ENCODE results near the gene GPC6. TPM values are rescaled to one million over a fixed set of nuclear protein-coding genes. Genes with fewer than 3 reads are reported as not detected.
"Not testable (repeated sequence)": the region's sequence is repeated elsewhere in the genome, so short reads cannot be mapped to it uniquely, and the experiment has no call there.

Gene GPC6
- total and polyA plus RNA-seq, 10 donors = 0.22 to 9.3 (median 4.5) TPM

GRCh38 chr13:93309886-93310523, 83.4 kb downstream of the GPC6 start:
- H3K27ac ChIP-seq = no peak overlapping the region
- H3K27me3 ChIP-seq (replicated peaks in 1 of 7) = no peaks in the 10 kb centered on the region
- no peak for DNase-seq
- TF ChIP-seq POLR2AphosphoS5 (IDR thresholded peaks at IDR 0.05) (no peak), CTCF (IDR thresholded peaks at IDR 0.05 in 8 of 11, conservative IDR thresholded peaks at IDR 0.05 in 3 of 11) (no peak), POLR2A (IDR thresholded peaks at IDR 0.05) (no peak)
- WGBS, 5 donors = 67 to 78% (median 75%) methylated on average over 7 of the region's 7 CpGs
- intact Hi-C loops (cut with DNase I; ENCODE audit: low total_unique reads) = no loop called here
- H3K9me3 ChIP-seq = no peaks in the 10 kb centered on the region
- H3K4me3 ChIP-seq = no peak overlapping the region
- no peaks in the 10 kb centered on the region for H3K36me3 ChIP-seq
- H3K4me1 ChIP-seq = no peaks in the 10 kb centered on the region

- H3K27me3 ChIP-seq (replicated peaks in 1 of 7) = no peaks in the 10 kb centered on the region
- 74 to 78% (median 76%) methylated on average over 3 of the region's 3 CpGs for WGBS, 5 donors
- no peaks in the 10 kb centered on the region for H3K36me3 ChIP-seq
- no peaks in the 10 kb centered on the region for H3K9me3 ChIP-seq
- TF ChIP-seq CTCF (IDR thresholded peaks at IDR 0.05 in 8 of 11, conservative IDR thresholded peaks at IDR 0.05 in 3 of 11) = no peak
- no peak for TF ChIP-seq POLR2A (IDR thresholded peaks at IDR 0.05)
- TF ChIP-seq POLR2AphosphoS5 (IDR thresholded peaks at IDR 0.05) = no peak
- H3K27ac ChIP-seq = no peak overlapping the region
- no peaks in the 10 kb centered on the region for H3K4me1 ChIP-seq
- DNase-seq = no peak
- no peak overlapping the region for H3K4me3 ChIP-seq
- intact Hi-C loops (cut with DNase I; ENCODE audit: low total_unique reads) = no loop called here
Measured at GRCh38 chr13:93316841-93317240, 90.2 kb downstream of the GPC6 start.

- Histone ChIP-seq H3K36me3 (no peaks in the 10 kb centered on the region), H3K9me3 (peaks cover 0 to 3% (median 0%) of the 10 kb centered on the region in 8 donors), H3K27me3 (replicated peaks in 1 of 7) (no peaks in the 10 kb centered on the region), H3K4me1 (no peaks in the 10 kb centered on the region), H3K4me3 (no peak overlapping the region), H3K27ac (no peak overlapping the region)
- no peak for TF ChIP-seq POLR2A (IDR thresholded peaks at IDR 0.05)
- TF ChIP-seq POLR2AphosphoS5 (IDR thresholded peaks at IDR 0.05) = no peak
- TF ChIP-seq CTCF (IDR thresholded peaks at IDR 0.05 in 8 of 11, conservative IDR thresholded peaks at IDR 0.05 in 3 of 11) = no peak
- no peak for DNase-seq
- WGBS, 5 donors = 52 to 61% (median 59%) methylated on average over 4 of the region's 4 CpGs
- intact Hi-C loops (cut with DNase I; ENCODE audit: low total_unique reads) = no loop called here
Measured at GRCh38 chr13:93318534-93319254, 92.1 kb downstream of the GPC6 start.

- no peaks in the 10 kb centered on the region for H3K4me1 ChIP-seq
- peaks cover 0 to 7% (median 0%) of the 10 kb centered on the region in 8 donors for H3K9me3 ChIP-seq
- no peak overlapping the region for H3K4me3 ChIP-seq
- no peak overlapping the region for H3K27ac ChIP-seq
- intact Hi-C loops (cut with DNase I; ENCODE audit: low total_unique reads) = no loop called here
- no peak for TF ChIP-seq CTCF (IDR thresholded peaks at IDR 0.05 in 8 of 11, conservative IDR thresholded peaks at IDR 0.05 in 3 of 11)
- TF ChIP-seq POLR2AphosphoS5 (IDR thresholded peaks at IDR 0.05) = no peak
- TF ChIP-seq POLR2A (IDR thresholded peaks at IDR 0.05) = no peak
- WGBS, 5 donors = 82 to 89% (median 88%) methylated on average over 3 of the region's 3 CpGs
- no peaks in the 10 kb centered on the region for H3K27me3 ChIP-seq (replicated peaks in 1 of 7)
- DNase-seq = no peak
- no peaks in the 10 kb centered on the region for H3K36me3 ChIP-seq
Measured at GRCh38 chr13:93320942-93321341, 94.3 kb downstream of the GPC6 start.

GRCh38 chr13:93323880-93324279, 97.3 kb downstream of the GPC6 start:
- 88 to 100% (median 98%) methylated on average over 1 of the region's 1 CpG for WGBS, 5 donors
- H3K27me3 ChIP-seq (replicated peaks in 1 of 7); intact Hi-C loops (cut with DNase I; ENCODE audit: low total_unique reads): not testable (repeated sequence)

More at GRCh38 chr13:93323880-93324279, 97.3 kb downstream of the GPC6 start:
- H3K9me3 ChIP-seq, H3K4me1 ChIP-seq, H3K36me3 ChIP-seq, DNase-seq, H3K4me3 ChIP-seq, H3K27ac ChIP-seq: not testable (repeated sequence)
